Keratinocyte (primary cell): Measurements from ENCODE around the gene TIMP2.
"Not testable (repeated sequence)": the region's sequence is repeated elsewhere in the genome, so short reads cannot be mapped to it uniquely, and the experiment has no call there.

Source experiments
- CTCF ChIP-seq, 3 experiments: IDR thresholded peaks in 1 of 3; conservative IDR thresholded peaks in 1 of 3; optimal IDR thresholded peaks in 1 of 3; 2 replicates in 2 of 3; 3 replicates in 1 of 3; pipeline versions ENCODE3 to v1.5.1; 2011; ENCODE audit warnings: low read length in 3 of 3, mild to moderate bottlenecking in 3 of 3, moderate library complexity in 2 of 3, control low read depth in 1 of 3, inconsistent platforms in 1 of 3; ENCODE audit not compliant: insufficient read depth in 2 of 3; ENCODE audit errors: extremely low read depth in 1 of 3
- EZH2 ChIP-seq: IDR thresholded peaks from one replicate; pipeline ENCODE4 v1.6.1; 2012; ENCODE audit warnings: inconsistent platforms, mild to moderate bottlenecking, low read length, moderate library complexity

- not testable (repeated sequence) for TF ChIP-seq CTCF (optimal IDR thresholded peaks at IDR 0.05 in 1 of 3, IDR thresholded peaks at IDR 0.05 in 1 of 3, conservative IDR thresholded peaks at IDR 0.05 in 1 of 3; ENCODE audit: extremely low read depth in 1 of 3, insufficient read depth in 2 of 3, low read length in 3 of 3); EZH2
Measured at GRCh38 chr17:78945455-78945854, 20.3 kb upstream of the TIMP2 start.
